HUDEP-2 (cell line): Measurements from ENCODE around the gene CYP4V2.
"Not testable (repeated sequence)": the region's sequence is repeated elsewhere in the genome, so short reads cannot be mapped to it uniquely, and the experiment has no call there.

Experiments
- DNase-seq, 76 experiments: peaks; one replicate each; lab custom pipeline; 2025; ENCODE audit not compliant: unreplicated experiment in 76 of 76; lab: John Stamatoyannopoulos, UW

Gene CYP4V2

GRCh38 chr4:186227744-186228513 is 36.6 kb downstream of the CYP4V2 start:
- DNase-seq: no peak

- DNase-seq: no peak
Observed at GRCh38 chr4:186228514-186228894, 37.1 kb downstream of the CYP4V2 start.

- no peak for DNase-seq
Observed at GRCh38 chr4:186234367-186234766, 43.0 kb downstream of the CYP4V2 start.

GRCh38 chr4:186236126-186236525 is 44.8 kb downstream of the CYP4V2 start:
- no peak for DNase-seq

- DNase-seq: no peak
Observed at GRCh38 chr4:186240452-186240847, 49.1 kb downstream of the CYP4V2 start.

GRCh38 chr4:186240848-186241491 is 49.6 kb downstream of the CYP4V2 start:
- no peak for DNase-seq

- DNase-seq: no peak
Observed at GRCh38 chr4:186241616-186242015, 50.2 kb downstream of the CYP4V2 start.

- DNase-seq: not testable (repeated sequence)
Observed at GRCh38 chr4:186242031-186242430, 50.7 kb downstream of the CYP4V2 start.

- no peak for DNase-seq
Observed at GRCh38 chr4:186243331-186243730, 52.0 kb downstream of the CYP4V2 start.

- no peak for DNase-seq
Observed at GRCh38 chr4:186244835-186245234, 53.5 kb downstream of the CYP4V2 start.

GRCh38 chr4:186247062-186247752 is 55.8 kb downstream of the CYP4V2 start:
- not testable (repeated sequence) for DNase-seq

- no peak for DNase-seq
Observed at GRCh38 chr4:186248643-186249042, 57.3 kb downstream of the CYP4V2 start.

- DNase-seq: no peak
Observed at GRCh38 chr4:186249785-186250754, 58.7 kb downstream of the CYP4V2 start.

- no peak for DNase-seq
Observed at GRCh38 chr4:186250760-186251159, 59.4 kb downstream of the CYP4V2 start.

- no peak for DNase-seq
Observed at GRCh38 chr4:186255122-186255521, 63.8 kb downstream of the CYP4V2 start.

GRCh38 chr4:186258216-186258811 is 66.9 kb downstream of the CYP4V2 start:
- no peak for DNase-seq

- no peak for DNase-seq
Observed at GRCh38 chr4:186260117-186260503, 68.7 kb downstream of the CYP4V2 start.
